GM21786 (cell line): Measurements from ENCODE around the gene NCS1.
"Not testable (repeated sequence)": the region's sequence is repeated elsewhere in the genome, so short reads cannot be mapped to it uniquely, and the experiment has no call there.

Experiments used
- ATAC-seq: cut with Tn5 transposase; IDR thresholded peaks from one replicate; pipeline ENCODE4 v1.9.1; 2021; ENCODE audit not compliant: unreplicated experiment

NCS1 gene

GRCh38 chr9:130236436-130236985, 64.3 kb downstream of the NCS1 start:
- no peak for ATAC-seq

DNA sequence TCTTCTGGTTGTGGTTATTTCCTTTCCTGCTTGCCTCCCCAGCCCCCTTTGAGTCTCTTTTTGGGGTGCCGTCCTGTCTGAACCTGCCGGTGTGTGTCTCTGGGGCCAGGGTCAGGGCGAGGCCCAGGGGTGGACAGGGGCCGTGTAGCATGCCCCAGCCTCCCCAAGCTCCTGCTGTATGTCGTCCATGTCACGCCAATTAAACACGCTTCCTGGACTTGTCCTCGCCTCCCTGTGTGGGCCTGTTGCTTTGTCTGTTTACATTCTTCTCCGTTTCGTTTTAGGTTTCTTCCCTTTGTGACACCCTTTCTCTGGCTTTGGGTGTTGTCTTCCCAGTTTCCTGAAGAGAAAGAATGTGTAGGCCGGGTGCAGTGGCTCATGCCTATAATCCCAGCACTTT, 64.9 kb downstream of the NCS1 start:
- ATAC-seq = no peak

DNA sequence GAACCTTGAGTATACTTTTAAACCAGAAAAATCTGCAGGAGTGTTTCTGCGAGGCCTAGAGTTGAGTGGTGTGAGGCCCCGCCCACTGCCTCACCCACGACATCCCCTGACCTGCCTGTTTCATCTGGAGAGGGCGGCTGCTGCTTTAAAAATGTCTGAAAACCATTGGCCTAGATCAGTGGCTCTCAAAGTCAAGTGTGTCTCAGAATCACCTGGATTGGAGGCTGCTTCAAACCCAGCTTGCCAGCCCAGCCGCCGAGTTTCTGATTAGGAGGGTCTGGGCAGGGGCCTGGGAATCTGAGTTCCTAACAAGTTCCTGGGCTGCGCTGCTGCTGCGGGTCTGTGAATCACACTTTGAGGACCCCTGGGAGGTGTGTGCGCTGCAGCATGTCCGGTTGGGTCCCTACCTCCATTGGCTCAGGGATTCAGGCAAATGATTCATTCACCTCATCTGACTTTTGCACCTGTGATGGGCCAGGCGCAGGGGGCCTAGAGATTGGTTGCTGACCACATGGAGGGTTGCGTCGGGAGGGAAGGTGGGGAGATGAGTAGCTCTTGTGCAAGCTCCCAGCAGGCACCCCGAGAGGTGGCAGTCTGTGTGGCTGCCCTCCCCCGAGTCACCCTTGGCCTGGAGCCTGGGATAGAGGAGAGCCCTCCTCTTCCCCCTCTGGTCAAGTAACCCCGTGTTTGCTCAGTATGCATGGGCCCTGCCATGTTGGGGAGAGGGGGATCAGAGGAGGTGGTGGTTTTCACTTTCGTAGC, 65.7 kb downstream of the NCS1 start:
- no peak for ATAC-seq

DNA sequence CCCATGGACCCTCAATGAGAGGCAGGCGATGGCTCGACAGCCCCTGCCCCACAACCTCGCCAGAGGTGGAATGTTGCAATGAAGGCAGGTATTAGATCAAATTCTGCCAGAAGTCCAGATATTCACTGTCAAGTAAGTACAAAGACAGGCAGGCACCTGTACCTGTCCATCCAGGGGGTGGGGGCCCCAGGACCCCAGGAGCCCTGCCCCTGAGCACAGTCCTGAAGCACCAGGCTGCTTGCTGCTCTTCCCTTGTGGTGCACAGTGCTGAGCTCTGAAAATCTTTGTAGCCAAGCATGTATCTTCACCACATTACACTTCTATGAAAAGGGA, 67.1 kb downstream of the NCS1 start:
- no peak for ATAC-seq

DNA sequence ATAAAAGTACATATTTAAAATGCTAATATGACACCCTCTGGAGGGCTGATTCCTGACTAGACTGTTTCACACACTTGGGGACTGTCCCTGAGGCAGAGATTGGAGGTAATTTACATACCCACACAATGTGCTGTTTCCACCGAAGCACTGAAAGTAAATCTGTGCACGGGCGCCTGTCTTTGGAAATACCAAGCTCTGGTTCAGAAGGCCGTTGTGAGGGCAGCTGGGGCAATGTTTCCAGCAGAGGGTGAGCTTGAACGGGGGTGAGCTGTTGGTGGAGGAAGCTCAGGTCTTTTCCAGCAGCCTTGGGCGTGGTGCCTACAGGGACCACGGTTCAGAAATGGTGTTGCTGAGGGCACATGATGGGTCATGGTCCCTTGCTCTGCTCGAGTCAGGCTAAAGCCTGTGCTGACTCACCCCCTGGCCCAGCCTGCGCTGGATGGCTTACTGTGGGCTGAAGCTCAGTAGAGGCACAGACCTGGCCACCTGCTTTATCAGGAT, 67.6 kb downstream of the NCS1 start:
- peak; percentile 61 for ATAC-seq

DNA sequence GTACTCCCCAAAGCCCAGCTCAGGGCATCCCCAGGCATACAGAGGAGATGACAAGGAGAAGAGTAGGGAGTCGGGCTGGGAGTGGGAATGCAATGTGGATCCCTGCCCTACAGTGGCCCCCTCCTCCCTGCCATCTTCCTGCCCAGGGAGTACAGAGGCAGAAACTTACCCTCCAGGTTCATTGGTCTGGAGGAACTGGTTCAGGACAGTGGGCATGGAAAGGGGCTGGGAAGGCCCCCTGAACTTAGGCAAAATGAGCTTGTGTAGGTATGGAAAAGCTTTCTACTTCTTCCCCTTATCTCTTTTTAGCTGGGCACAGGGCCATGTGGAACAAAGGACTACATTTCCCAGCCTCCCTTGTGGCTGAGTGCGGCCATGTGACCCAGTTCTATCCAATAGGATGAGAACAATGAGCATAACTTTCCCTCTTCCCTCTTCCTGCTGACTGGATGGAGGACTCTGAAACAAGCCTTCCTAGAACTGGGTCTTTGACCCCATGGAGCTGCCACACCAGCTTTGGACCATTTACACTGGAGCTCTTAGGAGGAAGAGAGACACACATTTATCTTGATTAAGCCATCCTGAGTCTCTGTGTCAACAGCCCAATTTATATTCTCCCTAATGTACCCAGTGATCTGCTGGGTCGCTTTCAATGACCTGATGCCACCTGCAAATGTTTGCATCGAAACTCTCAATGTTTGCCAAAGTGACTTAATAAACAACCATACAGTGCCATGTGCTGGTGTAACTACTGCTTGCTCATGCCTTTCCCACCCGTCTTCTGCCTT, 68.4 kb downstream of the NCS1 start:
- ATAC-seq = peak; percentile 38

DNA sequence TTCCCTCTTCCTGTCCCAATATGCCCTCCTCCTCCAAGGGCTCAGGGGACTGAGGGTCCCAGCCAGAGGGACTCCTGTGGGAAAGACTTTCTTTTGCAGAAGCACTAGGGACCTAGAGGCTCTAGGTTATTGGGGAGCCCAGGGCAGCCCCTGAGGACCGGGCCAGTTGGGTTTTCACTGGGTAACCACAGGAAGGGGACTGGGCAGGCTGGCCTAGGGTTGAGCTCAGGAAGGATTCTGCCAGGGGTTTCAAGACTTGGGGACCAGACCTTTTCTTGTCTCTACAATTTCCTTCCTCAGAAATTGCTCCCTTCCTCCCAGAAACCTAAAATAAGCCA, 69.0 kb downstream of the NCS1 start:
- no peak for ATAC-seq

- no peak for ATAC-seq
These were observed 70.2 kb downstream of the NCS1 start for GRCh38 chr9:130242270-130243014.

- no peak for ATAC-seq
These were observed 71.0 kb downstream of the NCS1 start for GRCh38 chr9:130243015-130243881.

- no peak for ATAC-seq
These were observed 71.6 kb downstream of the NCS1 start for GRCh38 chr9:130243882-130244170.

DNA sequence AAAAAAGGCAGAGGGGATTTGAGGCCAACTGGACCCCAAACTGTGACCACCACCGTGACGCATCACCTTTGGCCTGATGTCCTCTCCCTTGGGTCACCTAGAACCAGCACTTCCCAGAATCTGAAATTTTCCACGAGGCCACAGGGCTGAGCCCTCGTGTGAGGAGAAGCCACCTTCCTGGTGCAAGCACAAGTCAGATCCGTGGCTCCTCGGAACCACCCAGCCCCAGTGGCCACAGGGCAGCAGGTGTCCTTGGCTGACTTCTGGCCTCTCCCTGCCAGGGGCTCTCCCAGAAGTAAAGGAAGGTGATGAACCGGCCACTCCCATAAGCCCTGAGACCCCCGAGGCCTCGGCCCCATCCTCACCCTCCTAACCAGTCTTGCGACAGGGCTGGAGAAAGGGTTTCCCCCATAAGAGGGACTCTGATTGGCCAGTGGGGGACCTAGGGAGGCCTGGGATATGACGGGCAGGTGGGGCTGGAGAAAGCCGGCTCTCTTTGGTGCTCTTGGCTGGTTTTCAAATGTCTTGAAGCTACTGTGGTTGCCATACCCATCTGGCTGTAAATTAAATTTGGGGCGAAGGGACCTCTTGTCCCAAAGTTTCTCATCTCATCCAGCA, 72.5 kb downstream of the NCS1 start:
- no peak for ATAC-seq

DNA sequence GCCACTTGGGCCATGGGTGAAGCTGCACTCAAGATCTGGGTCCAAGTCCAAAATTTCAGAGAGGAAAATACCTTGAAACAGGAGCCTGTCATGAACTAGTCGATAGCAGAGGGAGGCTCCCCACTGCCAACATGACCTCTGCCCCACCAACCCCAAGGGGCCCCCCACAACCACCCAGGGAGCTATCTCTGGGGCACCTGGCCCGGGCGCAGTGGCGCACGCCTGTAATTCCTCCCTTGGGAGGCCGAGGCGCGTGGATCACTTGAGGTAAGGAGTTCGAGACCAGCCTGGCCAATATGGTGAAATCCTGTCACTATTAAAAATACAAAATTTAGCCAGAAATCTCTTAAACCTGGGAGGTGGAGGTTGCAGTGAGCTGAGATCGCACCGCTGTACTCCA, 73.3 kb downstream of the NCS1 start:
- ATAC-seq = no peak

DNA sequence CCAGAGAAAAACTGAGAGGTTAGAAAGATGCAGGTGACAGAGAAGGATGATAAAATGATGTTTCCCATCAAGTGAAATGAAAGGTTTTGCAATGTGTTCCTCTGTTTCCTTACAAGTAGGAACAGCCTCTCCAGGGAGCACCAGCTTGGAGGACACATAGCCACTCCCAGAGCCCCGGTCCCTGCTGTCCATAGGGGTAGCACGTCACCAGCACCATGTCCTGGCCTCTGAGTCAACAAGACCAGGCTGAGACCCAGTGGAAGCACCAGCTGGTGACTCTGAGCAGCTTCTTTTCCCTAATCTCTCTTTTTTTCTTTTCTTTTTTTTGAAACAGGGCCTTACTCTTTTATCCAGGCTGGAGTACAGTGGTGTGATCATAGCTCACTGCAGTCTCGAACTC, 73.9 kb downstream of the NCS1 start:
- no peak for ATAC-seq

DNA sequence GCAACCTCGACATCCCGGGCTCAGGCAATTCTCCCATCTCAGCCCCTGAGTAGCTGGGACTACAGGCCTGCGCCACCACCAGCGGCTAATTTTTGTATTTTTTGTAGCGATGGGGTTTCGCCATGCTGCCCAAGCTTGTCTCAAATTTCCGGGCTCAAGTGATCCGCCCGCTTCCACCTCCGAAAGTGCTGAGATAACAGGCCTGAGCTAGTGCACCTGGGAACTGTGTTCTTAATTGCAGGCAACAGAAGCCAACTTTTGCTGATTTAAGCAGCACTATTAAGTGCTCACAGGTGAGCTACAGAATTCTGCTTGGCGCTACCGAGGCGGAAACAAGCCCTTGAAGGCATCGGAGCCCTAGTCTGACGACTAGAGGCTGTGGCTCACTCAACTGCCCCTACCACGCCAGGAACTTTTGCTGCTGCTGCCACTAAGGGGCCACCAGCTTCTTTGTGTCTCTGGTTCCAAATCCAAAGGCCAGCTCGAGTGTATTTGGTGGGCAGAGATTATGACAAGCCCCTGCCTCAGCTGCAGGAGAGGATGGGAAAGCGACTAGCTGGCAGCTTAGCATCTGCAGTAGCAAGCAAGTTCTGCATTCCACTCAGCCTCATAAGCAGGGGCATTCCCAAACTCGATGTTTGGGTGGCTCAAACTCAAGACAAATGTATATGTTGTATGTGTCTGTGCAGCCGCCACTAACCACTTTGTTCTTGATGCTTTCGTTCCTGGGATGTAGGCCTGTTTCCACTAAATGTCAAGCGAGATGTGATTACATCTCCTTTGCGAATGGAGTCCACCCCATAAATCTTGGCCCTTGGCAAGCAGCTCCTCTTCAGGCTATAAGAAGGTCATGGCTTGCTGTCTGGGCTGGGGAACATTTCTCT, 82.8 kb downstream of the NCS1 start:
- ATAC-seq = no peak

GRCh38 chr9:130255631-130256134, 83.5 kb downstream of the NCS1 start:
- no peak for ATAC-seq

DNA sequence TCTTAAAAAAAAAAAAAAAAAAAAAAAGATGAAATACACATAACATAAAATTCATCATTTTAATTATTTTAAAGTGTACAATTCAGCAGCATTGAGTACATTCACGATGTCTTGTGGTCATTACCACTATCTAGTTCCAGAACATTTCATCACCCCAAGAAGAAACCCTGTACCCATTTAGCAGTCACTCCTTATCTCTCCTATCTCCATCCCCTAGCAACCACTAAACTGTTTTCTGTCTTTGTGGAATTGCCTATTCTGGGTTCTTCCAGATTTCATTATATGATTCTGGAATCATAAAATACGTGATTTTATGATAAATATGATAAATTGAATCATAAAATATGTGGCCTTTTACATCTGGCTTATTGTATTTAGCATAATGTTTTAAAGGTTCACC, 84.4 kb downstream of the NCS1 start:
- no peak for ATAC-seq

DNA sequence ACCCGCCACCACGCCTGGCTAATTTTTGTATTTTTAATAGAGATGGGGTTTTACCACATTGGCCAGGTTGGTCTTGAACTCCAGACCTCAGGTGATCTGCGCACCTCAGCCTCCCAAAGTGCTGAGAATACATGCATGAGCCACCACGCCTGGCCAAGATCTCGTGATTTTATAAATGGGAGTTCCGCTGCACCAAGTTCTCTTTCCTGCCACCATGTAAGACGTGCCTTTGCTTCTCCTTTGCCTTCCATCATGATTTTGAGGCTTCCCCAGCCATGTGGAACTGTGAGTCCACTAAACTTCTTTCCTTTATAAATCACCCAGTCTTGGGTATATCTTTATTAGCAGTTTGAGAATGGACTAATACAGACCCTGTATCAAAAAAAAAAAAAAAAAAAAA, 85.9 kb downstream of the NCS1 start:
- ATAC-seq = not testable (repeated sequence)

- ATAC-seq = no peak
These were observed 86.8 kb downstream of the NCS1 start for GRCh38 chr9:130259044-130259443.
